Right lobe of liver (tissue), 6 donors: ENCODE data around the gene CCDC120. TPM values are rescaled to one million over a fixed set of nuclear protein-coding genes. Genes with fewer than 3 reads are reported as not detected.

Source experiments
- ATAC-seq, 4 donors: fragments of 200-7000 bp; cut with Tn5 transposase; one replicate each; pipeline ENCODE4 v1.9.1; 2020; ENCODE audit warnings: mild to moderate bottlenecking in 4 of 4, moderate library complexity in 4 of 4
- DNase-seq, 3 donors: peaks; one replicate each; pipeline ENCODE4 v3.0.0-alpha.2; 2020
- H3K27ac ChIP-seq, 3 donors: fragments of 200-600 bp; one replicate each; pipeline ENCODE4 v1.8.0; 2022
- H3K27me3 ChIP-seq, 2 donors: fragments of 200-600 bp; one replicate each; pipeline ENCODE4 v1.8.0; 2022
- H3K36me3 ChIP-seq, 4 donors: fragments of 200-600 bp; sonication (generic) in 1 of 4; one replicate each; pipeline versions ENCODE4 v1.5.1 to v1.8.0; 2017 to 2022; ENCODE audit warnings: control low read depth in 1 of 4
- H3K4me1 ChIP-seq, 4 donors: fragments of 200-600 bp; sonication (generic) in 1 of 4; one replicate each; pipeline versions ENCODE4 v1.5.1 to v1.8.0; 2017 to 2022; ENCODE audit warnings: control low read depth in 1 of 4
- H3K4me3 ChIP-seq, 3 donors: fragments of 200-600 bp; one replicate each; pipeline ENCODE4 v1.8.0; 2022
- H3K9me3 ChIP-seq, 4 donors: fragments of 200-600 bp; sonication (generic) in 1 of 4; one replicate each; pipeline versions ENCODE4 v1.5.1 to v1.8.0; 2017 to 2022; ENCODE audit warnings: control low read depth in 1 of 4
- POLR2A ChIP-seq: fragments of 450-650 bp; IDR thresholded peaks from one replicate; pipeline ENCODE4 v1.6.1; 2017; ENCODE audit warnings: antibody characterized with exemption, mild to moderate bottlenecking
- WGBS: methylation state at CpG from one replicate; pipeline ENCODE4 v1.1.6; 2018; ENCODE audit warnings: low coverage, low lambda C conversion rate; ENCODE audit not compliant: insufficient coverage; ENCODE audit errors: missing lambda C conversion rate; 5-methylcytosine and 5-hydroxymethylcytosine counted together
- intact Hi-C, 2 donors: fragments of 100-400 bp; cut with DNase I; formaldehyde crosslinking; loops; one replicate each; pipeline versions ENCODE4 v1.11.2 to v1.14.1; 2022
- total RNA-seq, 6 experiments: library from RNA; depleted of rRNA in 2 of 6; stranded (reverse); fragments of >200 nt in 2 of 6; fragmentation: NEBNext Ultra II Directional in 3 of 6; extraction: Animal tissue kit (Norgen Biotek cat#: 25700) in 3 of 6; gene quantifications; one replicate each; pipeline versions ENCODE4 v1.1.0 to v1.2.4, GENCODE V29; 2016 to 2023
- TF ChIP-seq, protein P1 (sequence below), 4 donors: fragments of 200-600 bp in 3 of 4; fragments of 450-650 bp in 1 of 4; IDR thresholded peaks; one replicate each; pipeline versions ENCODE4 v1.5.1 to v1.8.0; 2016 to 2022; ENCODE audit warnings: antibody characterized with exemption in 4 of 4, mild to moderate bottlenecking in 2 of 4
- donor health status: DM: no; HTN: yes; CAD: no.
- donor health status: DM: no; HTN: no; CAD: no.
- donor health status: DM: no; HTN: no; CAD: no.
- donor health status: DM: no; HTN: yes; CAD: no.
- donor health status: DM: no; HTN: yes; CAD: no.

The CCDC120 gene
- total RNA-seq, 6 experiments from 2014 or later: 3.3 to 12.1 (median 4.5) TPM

- H3K27ac ChIP-seq: no peak overlapping the region
- H3K36me3 ChIP-seq: peaks cover 0 to 29% (median 9%) of the 10 kb centered on the region in 4 donors
- no peaks in the 10 kb centered on the region for H3K9me3 ChIP-seq
- intact Hi-C loops: no loop called here
- no peak overlapping the region for H3K4me3 ChIP-seq
- no peaks in the 10 kb centered on the region for H3K27me3 ChIP-seq
- no peak for DNase-seq
- peaks cover 0 to 3% (median 0%) of the 10 kb centered on the region in 4 donors for H3K4me1 ChIP-seq
- no peak for ATAC-seq
- no peak for TF ChIP-seq POLR2A
- 55% methylated on average over 3 of the region's 6 CpGs for WGBS
Measured at GRCh38 chrX:49030283-49030682, 28.5 kb upstream of the CCDC120 start.

- Histone ChIP-seq H3K4me3 (no peak overlapping the region), H3K9me3 (no peaks in the 10 kb centered on the region), H3K36me3 (peaks cover 0 to 43% (median 11%) of the 10 kb centered on the region in 4 donors), H3K4me1 (peaks cover 0 to 11% (median 0%) of the 10 kb centered on the region in 4 donors), H3K27me3 (no peaks in the 10 kb centered on the region), H3K27ac (peak overlapping the region in 1 of 3 donors; percentile 8)
- ATAC-seq (no peak), DNase-seq (no peak)
- intact Hi-C loops: no loop called here
- WGBS: 71% methylated on average over 3 of the region's 15 CpGs
- TF ChIP-seq, protein P1, sequence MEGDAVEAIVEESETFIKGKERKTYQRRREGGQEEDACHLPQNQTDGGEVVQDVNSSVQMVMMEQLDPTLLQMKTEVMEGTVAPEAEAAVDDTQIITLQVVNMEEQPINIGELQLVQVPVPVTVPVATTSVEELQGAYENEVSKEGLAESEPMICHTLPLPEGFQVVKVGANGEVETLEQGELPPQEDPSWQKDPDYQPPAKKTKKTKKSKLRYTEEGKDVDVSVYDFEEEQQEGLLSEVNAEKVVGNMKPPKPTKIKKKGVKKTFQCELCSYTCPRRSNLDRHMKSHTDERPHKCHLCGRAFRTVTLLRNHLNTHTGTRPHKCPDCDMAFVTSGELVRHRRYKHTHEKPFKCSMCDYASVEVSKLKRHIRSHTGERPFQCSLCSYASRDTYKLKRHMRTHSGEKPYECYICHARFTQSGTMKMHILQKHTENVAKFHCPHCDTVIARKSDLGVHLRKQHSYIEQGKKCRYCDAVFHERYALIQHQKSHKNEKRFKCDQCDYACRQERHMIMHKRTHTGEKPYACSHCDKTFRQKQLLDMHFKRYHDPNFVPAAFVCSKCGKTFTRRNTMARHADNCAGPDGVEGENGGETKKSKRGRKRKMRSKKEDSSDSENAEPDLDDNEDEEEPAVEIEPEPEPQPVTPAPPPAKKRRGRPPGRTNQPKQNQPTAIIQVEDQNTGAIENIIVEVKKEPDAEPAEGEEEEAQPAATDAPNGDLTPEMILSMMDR (IDR thresholded peaks at IDR 0.05): no peak
- no peak for TF ChIP-seq POLR2A
Measured at GRCh38 chrX:49037883-49038475, 20.8 kb upstream of the CCDC120 start.

DNA sequence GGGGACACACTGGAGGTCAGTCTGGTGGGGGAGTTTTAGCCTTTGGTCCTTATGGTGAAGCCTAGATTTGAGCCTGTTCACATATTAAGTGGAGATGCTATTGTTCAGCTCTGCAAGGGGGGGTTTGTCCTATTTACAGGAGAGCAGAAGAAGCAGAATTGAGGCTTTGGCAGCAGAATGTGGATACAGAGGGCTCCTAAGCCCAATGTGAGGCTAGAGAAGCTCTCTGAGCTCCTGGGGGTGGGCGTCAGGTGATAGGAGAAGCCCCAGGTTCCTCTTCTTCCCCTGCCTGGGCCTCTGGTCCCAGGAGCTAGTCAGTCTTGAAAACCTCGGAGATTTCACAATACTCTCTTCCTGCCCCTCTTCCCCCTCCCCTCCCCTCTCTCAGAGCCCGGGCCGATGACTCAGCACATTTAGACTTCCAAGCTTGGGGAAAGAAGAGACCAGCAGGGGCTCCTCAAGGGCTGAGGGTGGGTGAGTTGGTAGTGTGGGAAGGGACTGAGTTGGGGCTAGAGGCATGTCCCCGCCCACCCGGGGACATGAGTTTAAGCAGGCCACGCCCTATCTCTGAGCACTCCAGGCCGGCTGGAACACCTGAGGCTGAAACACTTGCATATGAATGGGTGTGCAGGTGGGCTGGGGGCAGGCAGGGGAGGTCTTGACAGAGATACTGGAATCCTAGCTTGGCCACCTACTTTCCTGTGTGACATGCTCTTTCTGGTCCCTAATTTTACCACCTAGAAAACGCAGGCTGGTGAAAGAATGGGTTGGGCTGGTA is 19.0 kb upstream of the CCDC120 start:
- DNase-seq (peak; percentile 72 to 74 (median 72)), ATAC-seq (peak; percentile 4 to 35 (median 24))
- Histone ChIP-seq H3K27me3 (no peaks in the 10 kb centered on the region), H3K9me3 (no peaks in the 10 kb centered on the region), H3K27ac (peak overlapping the region; percentile 47 to 98 (median 63)), H3K4me1 (peaks cover 0 to 8% (median 0%) of the 10 kb centered on the region in 4 donors), H3K4me3 (peak overlapping the region; percentile 12 to 27 (median 16)), H3K36me3 (peaks cover 0 to 29% (median 5%) of the 10 kb centered on the region in 4 donors)
- TF ChIP-seq, protein P1 (IDR thresholded peaks at IDR 0.05): no peak
- TF ChIP-seq POLR2A: no peak
- WGBS: 15% methylated on average over 7 of the region's 9 CpGs
- intact Hi-C loops: no loop called here

DNA sequence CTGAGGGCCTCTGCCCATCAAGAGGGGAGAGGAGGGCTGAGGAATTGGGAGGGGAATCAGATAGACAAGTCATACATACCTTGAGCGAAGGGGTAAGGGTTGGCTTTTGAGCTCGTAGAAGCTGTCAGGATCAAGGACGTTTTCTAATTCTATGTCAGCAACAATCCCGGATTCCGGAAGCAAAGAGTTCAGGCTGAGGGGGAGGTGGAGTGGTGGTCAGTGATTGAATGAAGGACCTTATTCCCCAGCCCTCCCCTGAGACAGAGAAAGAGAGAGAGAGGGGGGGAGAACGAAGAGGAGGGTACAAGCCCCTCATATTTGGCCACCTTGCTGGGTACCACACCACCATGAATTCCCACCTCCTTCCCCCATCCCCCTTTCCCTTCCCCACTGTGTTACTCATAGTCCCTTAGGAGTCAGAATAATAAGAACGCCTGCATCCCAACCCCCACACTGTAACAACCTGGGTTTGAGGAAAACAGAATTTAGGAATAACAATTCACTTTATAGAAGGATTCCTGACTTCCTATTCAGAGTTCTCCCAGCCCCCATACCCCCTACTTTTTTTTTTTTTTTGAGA is 18.3 kb upstream of the CCDC120 start:
- peak overlapping the region; percentile 12 to 27 (median 16) for H3K4me3 ChIP-seq
- no peaks in the 10 kb centered on the region for H3K9me3 ChIP-seq
- peaks cover 0 to 28% (median 5%) of the 10 kb centered on the region in 4 donors for H3K36me3 ChIP-seq
- 27% methylated on average over 7 of the region's 7 CpGs for WGBS
- ATAC-seq (no peak), DNase-seq (no peak)
- peaks cover 0 to 8% (median 0%) of the 10 kb centered on the region in 4 donors for H3K4me1 ChIP-seq
- no peaks in the 10 kb centered on the region for H3K27me3 ChIP-seq
- intact Hi-C loops: no loop called here
- H3K27ac ChIP-seq: peak overlapping the region; percentile 47 to 98 (median 63)
- TF ChIP-seq, protein P1 (IDR thresholded peaks at IDR 0.05): no peak
- no peak for TF ChIP-seq POLR2A
